ENCODE measurements around the gene FAM78A.
"Not testable (repeated sequence)": the region's sequence is repeated elsewhere in the genome, so short reads cannot be mapped to it uniquely, and the experiment has no call there.

FAM78A gene

DNA sequence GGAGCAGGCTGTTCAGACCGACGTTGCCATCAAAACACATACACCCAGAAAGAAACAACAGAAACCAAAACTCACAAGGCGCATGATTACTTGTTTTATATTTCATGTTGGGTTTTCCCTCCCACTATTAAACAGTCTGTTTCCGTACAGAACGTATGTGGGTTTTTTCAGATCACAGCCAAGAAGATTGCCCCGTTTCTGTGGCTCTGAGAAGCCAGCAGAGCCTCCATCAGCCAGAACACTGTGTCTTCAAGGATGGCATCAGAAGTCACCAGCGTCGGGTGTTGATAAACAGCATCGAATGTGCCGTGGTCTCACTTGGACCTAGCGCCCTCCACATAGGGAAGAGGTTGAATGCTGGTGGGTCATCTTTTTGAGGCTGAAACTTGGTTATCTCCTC is 42.8 kb downstream of the FAM78A start:
- Mint-ChIP-seq H3K27ac (peak overlapping the region; percentile 60), H3K9me3 (no peaks in the 10 kb centered on the region), H3K36me3 (ENCODE audit: low read depth) (peaks cover 61% of the 10 kb centered on the region), H3K27me3 (no peaks in the 10 kb centered on the region), H3K4me1 (ENCODE audit: low read depth) (peaks cover 38% of the 10 kb centered on the region), H3K4me3 (no peak overlapping the region)

DNA sequence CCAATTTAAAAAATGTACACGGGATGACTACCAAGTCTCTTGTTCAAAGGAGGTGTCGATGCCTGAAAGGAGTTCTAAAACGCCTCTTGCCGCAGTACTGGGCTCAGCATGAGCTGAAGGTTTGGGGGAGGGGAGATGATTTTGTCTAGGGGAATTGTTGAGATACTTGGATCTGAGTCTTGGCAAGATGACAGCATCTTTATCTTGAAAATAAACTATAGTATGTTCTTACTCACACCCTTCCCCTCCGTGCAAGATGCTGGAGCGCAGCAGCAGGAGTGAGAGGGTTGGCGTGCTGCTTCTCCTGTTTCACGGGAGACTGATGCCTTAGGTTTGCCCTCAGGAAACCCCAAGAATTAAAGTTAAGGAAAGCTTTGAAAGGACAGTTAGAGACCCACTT is 47.3 kb downstream of the FAM78A start:
- H3K4me3 Mint-ChIP-seq, result no peak overlapping the region
- no peak overlapping the region for H3K27ac Mint-ChIP-seq
- no peaks in the 10 kb centered on the region for H3K9me3 Mint-ChIP-seq
- H3K27me3 Mint-ChIP-seq, result no peaks in the 10 kb centered on the region
- H3K4me1 Mint-ChIP-seq (ENCODE audit: low read depth), result peaks cover 11% of the 10 kb centered on the region
- peaks cover 72% of the 10 kb centered on the region for H3K36me3 Mint-ChIP-seq (ENCODE audit: low read depth)

DNA sequence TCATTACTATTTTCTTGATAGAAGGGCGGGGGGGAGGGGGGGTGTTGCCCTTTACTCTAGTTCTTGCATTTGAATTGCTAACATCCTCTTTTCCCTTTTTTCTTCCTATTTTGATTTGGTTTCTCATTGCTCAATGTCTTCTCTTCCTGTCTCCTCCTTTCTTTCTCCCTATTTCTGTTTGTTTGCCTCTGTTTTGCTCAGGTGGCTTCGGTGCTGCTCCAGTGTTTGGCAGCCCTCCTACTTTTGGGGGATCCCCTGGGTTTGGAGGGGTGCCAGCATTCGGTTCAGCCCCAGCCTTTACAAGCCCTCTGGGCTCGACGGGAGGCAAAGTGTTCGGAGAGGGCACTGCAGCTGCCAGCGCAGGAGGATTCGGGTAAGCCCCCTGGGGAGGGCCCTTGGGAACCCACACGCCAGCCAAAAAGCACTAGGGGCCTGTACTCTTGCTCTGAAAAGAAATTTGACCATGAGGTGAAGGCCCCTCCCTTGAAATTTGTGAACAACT is 48.3 kb downstream of the FAM78A start:
- Mint-ChIP-seq H3K9me3 (no peaks in the 10 kb centered on the region), H3K36me3 (ENCODE audit: low read depth) (peaks cover 69% of the 10 kb centered on the region), H3K4me3 (no peak overlapping the region), H3K27ac (no peak overlapping the region), H3K27me3 (no peaks in the 10 kb centered on the region), H3K4me1 (ENCODE audit: low read depth) (peaks cover 3% of the 10 kb centered on the region)

DNA sequence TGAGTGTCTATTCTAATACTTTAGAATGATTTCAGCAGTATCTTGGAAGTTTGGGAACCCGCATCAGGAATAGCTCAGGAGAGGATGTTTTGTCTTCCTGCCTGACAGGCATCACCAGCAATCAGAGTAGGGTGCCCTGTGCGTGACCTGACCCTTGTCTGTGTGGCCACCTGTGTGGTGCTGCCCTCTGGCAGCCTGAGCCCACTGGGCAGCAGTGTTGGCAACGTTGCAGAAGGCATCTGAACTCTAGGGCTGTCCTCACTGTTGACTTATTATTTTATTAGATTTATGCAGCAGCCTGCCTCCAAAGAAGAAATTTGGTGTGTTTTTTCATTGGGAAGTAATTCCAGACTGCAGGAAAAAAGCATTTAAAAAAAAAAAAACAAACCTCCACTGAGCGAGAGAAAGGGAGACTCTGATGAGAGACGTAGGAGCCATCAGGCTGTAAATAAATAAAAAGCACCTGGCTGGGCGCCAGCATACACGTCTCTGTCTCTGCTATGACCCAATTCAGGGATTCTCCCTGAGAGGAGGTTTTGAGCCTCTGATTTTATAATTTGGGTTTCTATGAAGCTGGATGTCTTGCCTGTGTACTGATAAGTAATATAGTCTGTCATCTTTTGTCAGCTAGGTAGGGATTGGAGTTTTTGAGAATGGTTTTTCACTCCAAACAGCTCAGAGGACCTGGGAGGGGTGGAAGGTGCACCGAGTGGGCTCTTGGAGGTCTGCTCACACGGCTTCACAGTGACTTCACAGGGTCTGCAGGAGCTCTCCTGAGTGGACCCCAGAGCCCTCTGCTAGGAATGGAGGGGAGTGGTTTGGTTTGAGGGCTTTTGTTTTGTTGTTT is 49.0 kb downstream of the FAM78A start:
- H3K4me1 Mint-ChIP-seq (ENCODE audit: low read depth), result peaks cover 3% of the 10 kb centered on the region
- H3K9me3 Mint-ChIP-seq, result no peaks in the 10 kb centered on the region
- no peak overlapping the region for H3K4me3 Mint-ChIP-seq
- H3K36me3 Mint-ChIP-seq (ENCODE audit: low read depth), result peaks cover 72% of the 10 kb centered on the region
- no peak overlapping the region for H3K27ac Mint-ChIP-seq
- H3K27me3 Mint-ChIP-seq, result no peaks in the 10 kb centered on the region

DNA sequence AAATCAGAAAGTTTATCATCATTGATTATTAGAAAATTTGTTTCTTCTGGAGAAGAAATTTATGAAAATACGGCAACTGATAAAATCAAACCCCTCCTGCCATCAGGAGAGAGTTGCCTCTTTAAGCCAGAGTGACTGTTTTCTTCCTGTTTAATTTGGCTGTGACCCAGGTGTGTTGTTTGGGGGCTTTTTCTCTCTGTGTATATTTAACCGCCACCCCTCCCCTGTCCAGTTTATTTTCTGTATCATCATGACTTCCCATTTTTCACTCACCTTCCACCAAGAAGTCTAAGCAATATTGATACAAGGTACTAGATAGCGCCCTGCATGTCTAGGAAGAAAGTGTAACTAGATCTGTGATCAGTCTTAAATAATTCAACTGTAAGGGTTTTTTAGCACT is 50.1 kb downstream of the FAM78A start:
- H3K4me1 Mint-ChIP-seq (ENCODE audit: low read depth), result peaks cover 3% of the 10 kb centered on the region

DNA sequence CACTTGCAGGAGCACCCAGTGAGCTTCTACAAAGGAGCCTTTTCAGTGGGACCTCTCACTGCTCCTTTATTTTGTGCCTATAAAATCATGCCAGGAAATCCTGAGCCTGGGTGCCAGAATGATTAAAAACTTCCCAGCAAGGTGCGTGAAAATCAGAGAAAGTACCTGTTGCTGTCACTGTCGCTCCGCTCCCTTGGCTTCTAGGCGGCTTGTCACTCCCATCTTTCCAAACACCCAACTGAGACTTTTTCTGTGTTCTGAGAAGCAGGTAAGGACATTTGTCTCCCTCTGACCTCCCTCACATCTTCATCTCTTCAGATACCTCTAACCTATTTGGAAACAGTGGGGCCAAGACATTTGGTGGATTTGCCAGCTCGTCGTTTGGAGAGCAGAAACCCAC is 53.9 kb downstream of the FAM78A start:
- peaks cover under 1% of the 10 kb centered on the region for H3K4me1 Mint-ChIP-seq (ENCODE audit: low read depth)
- H3K27ac Mint-ChIP-seq, result no peak overlapping the region
- H3K27me3 Mint-ChIP-seq, result no peaks in the 10 kb centered on the region
- no peaks in the 10 kb centered on the region for H3K9me3 Mint-ChIP-seq
- H3K4me3 Mint-ChIP-seq, result no peak overlapping the region
- H3K36me3 Mint-ChIP-seq (ENCODE audit: low read depth), result peaks cover 72% of the 10 kb centered on the region

More for the DNA sequence above, 50.1 kb downstream of the FAM78A start:
- Mint-ChIP-seq H3K27me3 (no peaks in the 10 kb centered on the region), H3K27ac (no peak overlapping the region), H3K4me3 (no peak overlapping the region), H3K9me3 (no peaks in the 10 kb centered on the region), H3K36me3 (ENCODE audit: low read depth) (peaks cover 64% of the 10 kb centered on the region)

DNA sequence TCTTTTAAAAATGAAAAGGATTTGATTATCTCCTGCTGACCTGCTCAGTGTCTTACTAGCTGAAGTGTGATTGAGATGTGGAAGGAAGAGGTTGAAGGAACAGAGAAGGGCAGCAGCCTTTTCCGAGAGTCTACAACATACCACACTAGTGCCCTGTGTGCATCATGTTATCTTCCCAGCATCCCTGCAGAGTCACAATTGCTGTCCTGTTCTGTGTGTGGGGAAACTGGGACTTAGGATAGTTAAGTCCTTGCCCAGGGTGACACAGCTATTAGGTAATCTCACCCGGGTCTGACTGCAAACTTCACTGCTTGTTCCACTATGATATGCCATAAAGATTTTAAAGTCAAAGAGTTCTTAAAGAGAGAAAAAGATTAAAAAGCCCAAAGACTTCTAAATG is 55.8 kb downstream of the FAM78A start:
- H3K27ac Mint-ChIP-seq, result no peak overlapping the region
- H3K4me1 Mint-ChIP-seq (ENCODE audit: low read depth), result no peaks in the 10 kb centered on the region
- H3K27me3 Mint-ChIP-seq, result no peaks in the 10 kb centered on the region
- H3K4me3 Mint-ChIP-seq, result no peak overlapping the region
- H3K36me3 Mint-ChIP-seq (ENCODE audit: low read depth), result peaks cover 67% of the 10 kb centered on the region
- H3K9me3 Mint-ChIP-seq, result no peaks in the 10 kb centered on the region

DNA sequence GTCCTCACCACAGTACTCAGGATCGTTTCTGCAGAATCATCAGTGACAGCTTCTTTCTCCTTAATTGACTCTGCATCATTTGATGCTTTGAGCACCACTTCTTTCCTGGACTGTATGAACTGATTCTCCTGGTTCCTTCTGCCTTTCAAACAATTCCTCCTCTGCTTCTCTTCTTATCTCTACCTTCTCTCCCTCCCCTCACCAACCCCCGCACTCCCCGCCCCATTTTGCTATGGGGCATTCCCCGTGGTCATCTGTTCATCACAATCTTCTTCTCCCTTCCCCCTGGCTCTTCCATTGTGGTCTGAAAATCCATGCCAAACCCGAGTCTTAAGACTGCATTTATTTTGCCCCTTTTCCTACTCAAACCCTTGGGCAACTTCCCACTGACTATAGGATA is 57.9 kb downstream of the FAM78A start:
- no peaks in the 10 kb centered on the region for H3K9me3 Mint-ChIP-seq
- peak overlapping the region; percentile 24 for H3K27ac Mint-ChIP-seq
- H3K4me3 Mint-ChIP-seq, result no peak overlapping the region
- H3K36me3 Mint-ChIP-seq (ENCODE audit: low read depth), result peaks cover 71% of the 10 kb centered on the region
- H3K27me3 Mint-ChIP-seq, result no peaks in the 10 kb centered on the region
- H3K4me1 Mint-ChIP-seq (ENCODE audit: low read depth), result peaks cover 6% of the 10 kb centered on the region

DNA sequence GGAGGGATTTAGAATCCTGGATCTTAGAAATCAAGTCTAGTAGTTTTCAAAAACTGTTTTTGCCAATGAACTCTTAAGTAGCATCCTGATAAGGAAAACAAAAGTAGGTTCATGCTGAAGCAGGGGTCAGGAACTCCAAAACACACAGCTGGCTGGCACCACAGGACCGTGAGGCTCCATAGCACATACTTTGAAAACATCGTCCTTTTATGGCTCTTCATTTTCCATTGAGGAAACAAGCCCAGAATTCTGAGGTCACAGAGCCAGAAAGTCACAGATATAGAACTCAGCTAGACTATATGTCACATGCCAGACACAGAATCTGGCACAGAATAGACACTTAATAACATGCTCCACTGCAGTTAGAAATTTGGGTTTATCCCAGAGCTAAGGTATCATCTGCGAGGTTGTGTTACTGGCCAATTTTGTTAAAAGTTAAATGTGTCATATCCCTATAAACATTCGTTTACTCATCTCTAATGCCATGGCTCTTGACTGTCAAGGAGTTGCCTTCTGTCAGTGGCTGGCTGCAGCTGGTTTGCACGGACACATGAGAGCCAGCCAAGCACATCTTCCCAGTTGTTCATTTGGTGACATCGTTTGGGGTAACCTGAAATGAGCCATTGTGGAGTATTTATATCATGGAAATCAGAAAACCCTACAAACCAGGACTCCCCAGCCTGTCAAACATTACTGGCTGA is 58.8 kb downstream of the FAM78A start:
- peaks cover 70% of the 10 kb centered on the region for H3K36me3 Mint-ChIP-seq (ENCODE audit: low read depth)

DNA sequence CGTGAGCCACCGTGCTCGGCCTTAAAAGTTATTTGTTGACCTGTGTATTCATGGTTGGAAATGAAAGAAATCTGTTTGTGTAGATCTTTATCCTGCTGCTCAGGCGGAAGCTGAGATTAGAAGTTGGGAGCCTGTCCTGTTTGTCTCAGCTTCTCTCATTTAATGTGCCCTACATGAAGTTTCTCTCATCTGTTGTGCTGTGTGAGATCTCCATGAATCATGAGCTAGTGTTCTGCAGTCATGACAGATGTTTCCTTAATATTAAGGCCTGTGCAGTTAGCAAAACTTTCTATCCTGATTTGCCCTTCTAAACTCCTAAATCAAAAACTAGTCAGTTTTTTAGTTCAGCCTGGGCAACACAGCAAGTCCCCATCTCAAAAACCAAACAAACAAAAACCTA is 59.5 kb downstream of the FAM78A start:
- no peak overlapping the region for H3K4me3 Mint-ChIP-seq
- H3K36me3 Mint-ChIP-seq (ENCODE audit: low read depth), result peaks cover 71% of the 10 kb centered on the region
- no peaks in the 10 kb centered on the region for H3K9me3 Mint-ChIP-seq
- H3K27me3 Mint-ChIP-seq, result no peaks in the 10 kb centered on the region
- no peak overlapping the region for H3K27ac Mint-ChIP-seq
- peaks cover 7% of the 10 kb centered on the region for H3K4me1 Mint-ChIP-seq (ENCODE audit: low read depth)

More for the DNA sequence above, 58.8 kb downstream of the FAM78A start:
- H3K9me3 Mint-ChIP-seq, result no peaks in the 10 kb centered on the region
- H3K4me1 Mint-ChIP-seq (ENCODE audit: low read depth), result peaks cover 7% of the 10 kb centered on the region
- no peaks in the 10 kb centered on the region for H3K27me3 Mint-ChIP-seq
- no peak overlapping the region for H3K27ac Mint-ChIP-seq
- no peak overlapping the region for H3K4me3 Mint-ChIP-seq

DNA sequence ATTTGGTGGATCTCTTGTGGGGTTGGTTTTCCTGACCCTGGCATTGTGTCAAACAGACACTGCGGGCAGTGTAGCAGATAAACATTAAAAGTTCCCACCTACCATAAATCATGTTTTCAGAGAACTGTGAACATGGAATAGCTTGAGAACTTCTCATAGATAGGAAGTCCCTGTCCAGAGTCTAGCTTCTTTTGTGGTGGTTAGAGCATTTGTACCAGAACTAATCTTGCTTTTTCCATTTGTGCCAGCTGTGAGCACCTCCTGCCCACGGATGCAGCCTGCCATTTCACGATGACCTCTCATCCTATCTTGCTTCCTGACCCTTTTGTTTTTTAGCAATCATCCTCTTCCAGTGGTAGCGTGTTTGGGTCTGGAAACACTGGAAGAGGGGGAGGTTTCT is 61.4 kb downstream of the FAM78A start:
- H3K4me3 Mint-ChIP-seq, result no peak overlapping the region

DNA sequence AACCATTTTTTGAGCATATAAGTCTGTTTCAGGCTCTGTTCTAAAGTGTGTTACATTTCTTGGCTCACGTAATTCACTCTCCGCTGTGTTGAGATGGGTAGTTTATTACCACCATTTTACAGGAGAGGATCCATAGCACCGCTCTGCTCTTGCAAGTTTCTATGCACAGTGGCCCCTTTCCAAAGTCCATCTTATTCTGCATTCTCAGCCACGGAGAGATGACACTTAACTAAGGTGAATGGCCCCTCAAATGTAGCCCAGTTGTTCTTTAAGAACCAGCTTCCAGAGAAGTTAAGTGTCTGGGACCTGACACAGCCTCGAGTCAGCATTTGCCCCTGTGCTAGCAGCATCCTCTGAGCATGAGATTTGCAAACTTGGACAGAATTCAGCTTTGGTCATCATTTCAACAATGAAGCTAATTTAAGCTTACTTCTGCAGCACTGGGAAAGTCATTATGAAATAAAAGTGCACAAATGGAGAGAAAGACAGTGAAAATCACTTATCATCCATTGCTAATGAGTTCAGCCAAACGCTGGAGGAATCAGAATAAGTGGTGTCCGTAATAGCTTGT is 61.9 kb downstream of the FAM78A start:
- H3K27ac Mint-ChIP-seq, result no peak overlapping the region
- H3K9me3 Mint-ChIP-seq, result peaks cover 19% of the 10 kb centered on the region
- H3K36me3 Mint-ChIP-seq (ENCODE audit: low read depth), result peaks cover 78% of the 10 kb centered on the region
- no peak overlapping the region for H3K4me3 Mint-ChIP-seq
- no peaks in the 10 kb centered on the region for H3K27me3 Mint-ChIP-seq
- H3K4me1 Mint-ChIP-seq (ENCODE audit: low read depth), result peaks cover 7% of the 10 kb centered on the region

More for the DNA sequence above, 61.4 kb downstream of the FAM78A start:
- Mint-ChIP-seq H3K27me3 (no peaks in the 10 kb centered on the region), H3K4me1 (ENCODE audit: low read depth) (peaks cover 7% of the 10 kb centered on the region), H3K36me3 (ENCODE audit: low read depth) (peaks cover 77% of the 10 kb centered on the region), H3K27ac (no peak overlapping the region), H3K9me3 (peaks cover 16% of the 10 kb centered on the region)

DNA sequence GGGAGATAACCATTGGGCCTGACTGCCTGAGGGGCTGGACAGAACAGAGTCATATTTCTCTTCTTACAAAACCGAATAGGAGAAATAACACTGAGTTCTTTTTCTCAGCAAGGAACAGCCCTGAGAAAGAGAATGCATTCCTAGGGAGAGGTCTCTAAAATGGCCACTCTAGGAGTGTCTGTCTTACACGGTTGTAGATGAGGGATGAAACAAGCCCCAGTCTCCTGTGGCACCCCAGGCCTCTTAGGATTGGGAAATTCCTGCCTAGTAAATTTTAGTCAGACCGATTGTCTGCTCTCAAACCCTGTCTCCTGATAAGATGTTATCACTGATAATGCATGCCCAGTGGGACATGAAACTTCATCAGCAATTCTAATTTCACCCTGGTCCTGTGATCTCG is 64.4 kb downstream of the FAM78A start:
- not testable (repeated sequence) for H3K27me3 Mint-ChIP-seq; H3K4me3 Mint-ChIP-seq; H3K4me1 Mint-ChIP-seq (ENCODE audit: low read depth); H3K27ac Mint-ChIP-seq
- peaks cover 78% of the 10 kb centered on the region for H3K36me3 Mint-ChIP-seq (ENCODE audit: low read depth)
- peaks cover 19% of the 10 kb centered on the region for H3K9me3 Mint-ChIP-seq

Measured in stimulated activated naive CD8-positive, alpha-beta T cell treated with anti-CD3 and anti-CD28 coated beads, Interleukin-15, Interleukin-2, amounts not matched to agents 100 ng/mL and 50 ng/mL, for 24 hours (primary cell).